ENCODE data around the gene IL22RA2. TPM values are rescaled to one million over a fixed set of nuclear protein-coding genes. Genes with fewer than 3 reads are reported as not detected.
"Not testable (repeated sequence)": the region's sequence is repeated elsewhere in the genome, so short reads cannot be mapped to it uniquely, and the experiment has no call there.

IL22RA2 gene, protein sequence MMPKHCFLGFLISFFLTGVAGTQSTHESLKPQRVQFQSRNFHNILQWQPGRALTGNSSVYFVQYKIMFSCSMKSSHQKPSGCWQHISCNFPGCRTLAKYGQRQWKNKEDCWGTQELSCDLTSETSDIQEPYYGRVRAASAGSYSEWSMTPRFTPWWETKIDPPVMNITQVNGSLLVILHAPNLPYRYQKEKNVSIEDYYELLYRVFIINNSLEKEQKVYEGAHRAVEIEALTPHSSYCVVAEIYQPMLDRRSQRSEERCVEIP
- not detected for total RNA-seq

DNA sequence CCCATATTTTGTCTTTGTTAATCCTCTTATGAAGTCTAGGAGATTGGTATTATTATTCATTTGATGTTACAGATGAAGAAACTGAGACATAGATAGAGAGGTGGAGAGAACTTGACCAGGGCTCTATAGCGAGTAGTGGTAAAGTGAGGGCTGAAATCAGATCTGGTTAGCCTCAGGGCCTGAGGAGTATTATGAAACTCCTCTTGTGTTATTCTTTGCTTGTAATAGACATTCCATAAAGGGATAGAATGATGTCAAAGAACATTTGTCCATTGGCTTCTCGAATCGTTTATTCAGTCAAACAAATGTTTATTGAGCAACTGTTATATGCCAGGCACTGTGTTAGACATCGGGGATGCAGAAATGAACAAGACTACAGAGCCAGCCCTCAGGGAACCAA is at the start of gene IL22RA2:
Gene IL22RA2, minus strand, starts transcription at position 144 of the 400 bp plus-strand sequence. CDS start 11,895 bp downstream, outside the sequence.
- H3K4me1 Mint-ChIP-seq (ENCODE audit: low read depth): peaks cover 7% of the 10 kb centered on the region
- no peak within 1 kb of the TSS for H3K4me3 Mint-ChIP-seq
- H3K36me3 Mint-ChIP-seq (ENCODE audit: insufficient read depth): no peaks in the 10 kb centered on the region
- ATAC-seq: no peak
- H3K9me3 Mint-ChIP-seq: no peaks in the 10 kb centered on the region
- no peak for DNase-seq
- no peaks in the 10 kb centered on the region for H3K27me3 Mint-ChIP-seq (ENCODE audit: low read depth)

DNA sequence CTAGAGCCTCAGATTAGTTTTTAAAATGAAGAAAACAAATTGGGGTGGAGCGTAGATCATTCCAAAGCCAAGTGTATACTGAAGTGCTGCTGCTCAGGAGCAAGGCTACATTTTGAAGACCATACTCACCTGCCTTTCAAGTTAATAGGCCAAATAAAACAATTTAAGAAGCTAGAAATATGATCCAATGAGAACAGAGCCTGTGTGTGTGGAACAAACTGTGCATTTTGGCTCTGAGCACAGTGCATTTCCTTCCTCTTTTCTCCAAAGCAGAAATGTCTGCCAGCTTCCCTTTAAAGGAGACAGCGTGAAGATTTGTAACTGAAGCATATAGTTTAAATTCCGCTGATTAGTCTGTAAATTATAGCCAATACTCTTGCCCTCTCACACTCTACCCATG is 48.9 kb upstream of the IL22RA2 start:
- peaks cover 56% of the 10 kb centered on the region for H3K4me1 Mint-ChIP-seq (ENCODE audit: low read depth)
- H3K27me3 Mint-ChIP-seq (ENCODE audit: low read depth): no peaks in the 10 kb centered on the region
- no peaks in the 10 kb centered on the region for H3K9me3 Mint-ChIP-seq
- no peak overlapping the region for H3K4me3 Mint-ChIP-seq
- peaks cover 2% of the 10 kb centered on the region for H3K36me3 Mint-ChIP-seq (ENCODE audit: insufficient read depth)
- DNase-seq (no peak), ATAC-seq (no peak)

DNA sequence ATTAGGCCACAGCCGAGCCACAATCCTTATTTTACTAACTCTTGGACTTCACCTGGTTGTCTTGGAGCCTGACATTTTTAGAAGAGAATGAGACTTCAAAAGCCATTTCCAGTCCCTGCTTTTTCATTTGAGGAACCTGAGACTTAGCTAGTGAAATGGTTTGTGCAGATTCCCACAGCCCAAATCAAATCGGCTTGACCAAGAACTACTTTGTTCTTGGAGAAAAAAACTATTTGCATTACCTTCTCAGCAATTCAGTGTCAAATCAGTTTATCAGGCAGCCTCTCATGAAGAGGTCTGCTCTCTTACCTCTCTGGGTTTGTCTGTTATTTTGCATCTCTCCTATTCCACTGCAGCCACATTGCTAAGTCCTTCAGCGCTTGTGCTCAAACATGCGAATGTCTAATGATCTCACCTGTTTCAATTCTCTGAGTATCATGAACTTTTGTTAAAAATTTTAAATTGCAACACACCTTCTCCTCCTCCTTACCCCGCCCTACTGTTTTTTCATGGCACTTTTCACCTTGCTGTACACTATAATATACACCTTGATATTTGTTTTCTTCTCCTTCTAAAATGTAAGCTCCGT is 46.3 kb upstream of the IL22RA2 start:
- no peaks in the 10 kb centered on the region for H3K9me3 Mint-ChIP-seq
- peak overlapping the region; percentile 100 for H3K4me3 Mint-ChIP-seq
- peaks cover 62% of the 10 kb centered on the region for H3K4me1 Mint-ChIP-seq (ENCODE audit: low read depth)
- H3K27me3 Mint-ChIP-seq (ENCODE audit: low read depth): no peaks in the 10 kb centered on the region
- peaks cover 2% of the 10 kb centered on the region for H3K36me3 Mint-ChIP-seq (ENCODE audit: insufficient read depth)
- ATAC-seq: no peak
- DNase-seq: no peak

DNA sequence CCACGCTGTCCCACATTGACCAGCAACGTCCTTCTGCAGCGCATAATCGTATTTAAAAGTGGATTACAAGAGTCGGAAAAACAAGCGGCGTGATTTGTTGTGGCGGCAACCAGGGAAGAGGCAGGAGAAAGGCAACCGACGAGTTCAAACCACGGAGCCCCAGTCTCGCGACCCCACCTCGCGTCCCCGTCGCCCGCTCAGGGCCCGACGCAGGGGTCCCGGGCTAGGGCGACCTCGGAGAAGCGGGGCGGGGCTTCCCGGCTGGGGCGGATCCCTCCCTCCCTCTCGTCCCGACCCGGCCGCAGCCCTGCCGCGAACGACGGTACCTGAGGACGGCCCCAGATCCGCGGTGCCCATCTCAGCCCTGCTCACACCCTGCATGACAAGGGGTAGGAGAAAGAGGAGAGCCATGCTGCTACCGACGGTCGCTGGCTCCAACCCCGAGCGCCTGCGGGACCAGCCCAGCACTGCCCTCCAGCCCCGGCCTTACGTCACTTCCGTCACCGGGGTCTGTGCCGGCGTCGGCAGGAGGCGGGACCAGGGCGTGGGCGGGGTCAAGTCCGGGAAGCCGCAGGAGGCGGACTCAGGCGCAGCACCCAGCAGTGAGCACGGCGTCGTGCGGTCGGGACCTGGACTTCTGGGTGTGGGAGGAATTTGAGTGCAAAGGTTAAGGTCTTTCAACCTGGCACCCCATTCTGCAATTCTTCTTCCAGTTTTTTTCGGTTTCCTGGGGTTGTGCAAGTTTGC is 45.6 kb upstream of the IL22RA2 start, which contains the start of gene IFNGR1:
Gene IFNGR1, minus strand, starts transcription at position 469 of the 747 bp plus-strand sequence. Its CDS starts 58 bp downstream, at position 411.
- peak; percentile 89 to 93 for ATAC-seq

DNA sequence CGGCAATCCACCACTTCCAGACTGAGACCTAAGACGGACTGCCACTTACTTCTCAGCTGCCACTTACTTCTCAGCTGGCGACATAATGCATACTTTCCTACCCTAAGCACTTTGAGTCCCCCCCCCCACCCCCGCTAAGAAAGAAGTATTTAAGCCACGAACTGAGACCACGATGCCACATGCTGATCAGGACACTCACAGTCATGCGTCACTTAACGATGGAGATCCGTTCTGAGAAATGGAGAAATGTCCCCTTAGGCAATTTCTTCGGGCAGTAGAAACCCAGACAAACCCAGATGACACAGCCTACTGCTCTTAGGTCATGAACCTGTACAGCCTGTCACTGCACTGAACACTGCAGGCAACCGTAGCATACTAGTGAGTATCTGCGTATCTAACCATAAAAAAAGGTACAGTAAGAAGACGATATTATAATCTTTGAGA is 45.1 kb upstream of the IL22RA2 start:
- H3K9me3 Mint-ChIP-seq: no peaks in the 10 kb centered on the region
- peak overlapping the region; percentile 100 for H3K4me3 Mint-ChIP-seq
- peak; percentile 77 to 80 for ATAC-seq
- H3K4me1 Mint-ChIP-seq (ENCODE audit: low read depth): peaks cover 62% of the 10 kb centered on the region
- H3K36me3 Mint-ChIP-seq (ENCODE audit: insufficient read depth): peaks cover 2% of the 10 kb centered on the region
- DNase-seq: peak; percentile 23
- H3K27me3 Mint-ChIP-seq (ENCODE audit: low read depth): no peaks in the 10 kb centered on the region

More for the DNA sequence above, 45.6 kb upstream of the IL22RA2 start, which contains the start of gene IFNGR1:
- H3K36me3 Mint-ChIP-seq (ENCODE audit: insufficient read depth): peaks cover 2% of the 10 kb centered on the region
- no peaks in the 10 kb centered on the region for H3K9me3 Mint-ChIP-seq
- peak; percentile 96 for DNase-seq
- peak within 1 kb of the TSS; percentile 100 for H3K4me3 Mint-ChIP-seq
- H3K27me3 Mint-ChIP-seq (ENCODE audit: low read depth): no peaks in the 10 kb centered on the region
- peaks cover 62% of the 10 kb centered on the region for H3K4me1 Mint-ChIP-seq (ENCODE audit: low read depth)

DNA sequence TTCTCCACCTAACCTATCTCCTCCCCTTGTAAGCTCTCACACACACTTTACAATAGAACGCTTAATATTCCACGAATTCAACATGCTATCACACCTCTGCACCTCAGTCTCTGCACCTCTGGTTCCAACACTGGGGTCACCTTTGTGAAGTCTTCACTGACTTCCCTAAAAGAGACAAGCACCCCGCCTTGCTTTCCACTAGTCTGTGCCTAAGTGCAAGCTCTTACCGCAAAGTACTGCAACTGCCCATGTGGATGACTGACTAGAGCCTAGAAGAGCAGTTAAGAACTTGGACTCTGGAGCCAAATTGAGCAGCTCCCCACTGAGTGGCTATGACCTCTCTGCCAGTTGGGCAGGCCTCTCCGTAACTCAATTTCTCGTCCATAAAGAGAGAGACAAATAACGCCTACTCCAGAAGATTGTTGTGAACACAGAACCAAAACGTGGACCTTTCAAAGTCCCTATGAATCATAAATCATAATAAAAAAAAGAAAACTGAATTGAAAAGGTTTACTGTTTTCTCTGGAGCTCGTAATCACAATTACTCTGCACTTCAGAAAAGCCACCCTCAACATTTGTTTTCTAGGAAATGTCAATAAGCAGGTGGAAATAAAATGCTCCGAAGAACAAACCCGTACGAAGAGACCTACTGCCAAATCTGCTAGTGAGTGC is 44.5 kb upstream of the IL22RA2 start:
- DNase-seq: no peak
- ATAC-seq: no peak
- Mint-ChIP-seq H3K4me1 (ENCODE audit: low read depth) (peaks cover 62% of the 10 kb centered on the region), H3K4me3 (peak overlapping the region; percentile 100), H3K36me3 (ENCODE audit: insufficient read depth) (peaks cover 2% of the 10 kb centered on the region), H3K9me3 (no peaks in the 10 kb centered on the region), H3K27me3 (ENCODE audit: low read depth) (no peaks in the 10 kb centered on the region)

DNA sequence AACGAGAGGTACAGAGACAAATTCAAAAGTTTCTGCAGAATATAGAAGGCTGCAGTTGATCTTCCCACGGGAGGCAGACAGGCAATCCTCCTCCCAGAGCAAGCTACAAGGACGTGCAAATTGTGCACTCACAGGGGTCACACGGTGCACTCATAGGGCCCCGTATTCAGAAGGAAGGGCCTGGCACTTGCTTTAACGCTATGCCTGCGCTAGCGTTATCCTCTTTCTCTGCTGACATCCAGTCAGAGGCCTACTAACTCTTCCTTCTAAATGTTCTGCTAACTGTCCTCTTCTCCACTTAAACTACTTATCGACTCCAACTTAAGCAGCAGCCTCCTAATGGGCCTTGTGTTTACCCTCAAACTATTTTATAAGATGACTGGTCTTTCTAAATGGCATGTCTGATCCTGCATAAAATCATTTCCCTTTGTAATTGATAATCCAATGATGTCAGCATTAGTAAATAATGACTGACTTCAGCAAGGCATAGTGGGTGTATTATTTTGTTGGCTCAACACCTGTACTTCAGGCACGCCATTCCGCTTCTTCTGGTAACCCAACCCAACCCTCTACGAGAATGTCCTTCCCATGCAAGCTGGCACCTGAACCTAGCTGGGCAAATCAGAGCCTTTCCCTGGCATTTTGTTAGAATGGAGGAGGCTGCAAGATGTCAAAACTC is 43.6 kb upstream of the IL22RA2 start:
- no peaks in the 10 kb centered on the region for H3K9me3 Mint-ChIP-seq
- peaks cover 2% of the 10 kb centered on the region for H3K36me3 Mint-ChIP-seq (ENCODE audit: insufficient read depth)
- H3K4me1 Mint-ChIP-seq (ENCODE audit: low read depth): peaks cover 65% of the 10 kb centered on the region
- H3K27me3 Mint-ChIP-seq (ENCODE audit: low read depth): no peaks in the 10 kb centered on the region
- no peak for DNase-seq
- no peak for ATAC-seq
- H3K4me3 Mint-ChIP-seq: peak overlapping the region; percentile 100

DNA sequence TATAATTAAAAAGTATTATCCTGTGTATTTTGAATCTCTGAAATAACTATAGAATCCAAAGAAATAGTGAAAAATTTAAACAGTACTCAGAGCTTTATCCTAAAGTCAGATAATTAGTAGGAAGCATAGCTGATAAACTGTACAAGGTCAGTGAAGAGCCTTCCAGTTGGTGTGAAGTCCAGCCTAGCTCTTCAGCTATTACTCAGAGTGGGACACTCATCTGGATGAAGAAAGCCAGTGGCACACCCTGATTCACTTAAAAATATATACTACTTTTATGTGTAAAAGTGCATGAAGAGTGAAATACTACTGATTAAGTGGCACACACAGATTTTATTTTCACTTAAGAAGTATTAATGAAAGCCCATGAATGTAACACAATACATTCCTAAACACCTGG is 42.7 kb upstream of the IL22RA2 start:
- Mint-ChIP-seq H3K27me3 (ENCODE audit: low read depth) (no peaks in the 10 kb centered on the region), H3K4me1 (ENCODE audit: low read depth) (peaks cover 68% of the 10 kb centered on the region), H3K9me3 (no peaks in the 10 kb centered on the region), H3K36me3 (ENCODE audit: insufficient read depth) (peaks cover 4% of the 10 kb centered on the region), H3K4me3 (no peak overlapping the region)
- no peak for DNase-seq
- ATAC-seq: no peak

DNA sequence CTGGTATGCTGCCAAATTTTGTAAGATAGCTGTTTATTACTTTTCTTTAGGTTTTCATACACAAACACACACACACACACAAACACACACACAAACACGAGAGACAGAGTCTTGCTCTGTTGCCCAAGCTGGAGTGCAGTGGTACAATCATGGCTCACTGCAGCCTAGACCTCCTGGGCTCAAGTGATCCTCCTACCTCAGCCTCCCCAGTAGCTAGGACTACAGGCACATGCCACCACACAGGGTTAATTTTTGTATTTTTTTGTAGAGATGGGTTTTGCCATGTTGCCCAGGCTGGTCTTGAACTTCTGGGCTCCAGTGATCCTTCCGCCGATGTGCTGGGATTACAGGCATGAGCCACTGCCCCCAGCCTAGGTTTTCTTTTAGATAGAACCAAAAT is 42.2 kb upstream of the IL22RA2 start:
- not testable (repeated sequence) for DNase-seq; ATAC-seq; H3K4me3 Mint-ChIP-seq; H3K9me3 Mint-ChIP-seq; H3K27me3 Mint-ChIP-seq (ENCODE audit: low read depth); H3K36me3 Mint-ChIP-seq (ENCODE audit: insufficient read depth)
- H3K4me1 Mint-ChIP-seq (ENCODE audit: low read depth): peaks cover 68% of the 10 kb centered on the region

DNA sequence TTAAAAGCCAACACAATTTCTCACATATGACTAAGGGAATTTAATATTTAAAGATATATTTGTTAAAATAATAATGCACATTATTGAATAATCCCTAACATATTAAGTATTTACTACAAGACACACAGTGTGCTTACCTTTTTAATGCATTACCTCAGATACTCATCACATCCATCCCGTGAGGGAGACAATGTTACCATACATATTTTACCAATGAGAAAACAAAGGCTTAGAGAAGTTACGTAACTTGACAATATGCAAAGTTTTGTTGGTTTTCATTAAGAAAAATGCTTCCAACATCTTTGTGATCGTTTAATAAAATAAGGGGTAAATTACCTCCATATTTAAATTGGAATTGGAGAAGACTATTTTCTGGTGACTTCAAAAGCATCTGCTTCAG is 41.5 kb upstream of the IL22RA2 start:
- H3K9me3 Mint-ChIP-seq: no peaks in the 10 kb centered on the region

DNA sequence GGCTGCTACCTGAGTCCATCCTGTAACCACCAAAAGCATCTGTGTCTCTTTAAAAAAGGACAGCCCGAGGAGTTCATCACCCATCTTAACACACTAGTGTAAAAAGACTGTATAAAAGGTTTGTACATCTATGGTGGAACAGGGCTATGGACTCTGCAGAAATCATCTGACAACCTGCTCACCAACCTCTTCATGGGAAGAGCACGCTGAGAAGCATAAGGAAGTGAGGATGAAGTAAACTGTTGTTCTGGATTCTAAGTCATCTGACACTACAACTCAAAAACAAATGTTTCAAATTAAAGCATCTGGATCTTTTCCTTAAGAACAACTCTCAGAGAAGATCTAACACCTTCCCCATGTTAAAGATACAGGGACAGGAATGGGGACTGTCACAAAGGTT is 40.4 kb upstream of the IL22RA2 start:
- Mint-ChIP-seq H3K36me3 (ENCODE audit: insufficient read depth) (peaks cover 18% of the 10 kb centered on the region), H3K9me3 (no peaks in the 10 kb centered on the region), H3K27me3 (ENCODE audit: low read depth) (no peaks in the 10 kb centered on the region), H3K4me3 (no peak overlapping the region), H3K4me1 (ENCODE audit: low read depth) (peaks cover 68% of the 10 kb centered on the region)
- no peak for DNase-seq
- ATAC-seq: no peak

More for the DNA sequence above, 41.5 kb upstream of the IL22RA2 start:
- Mint-ChIP-seq H3K4me3 (no peak overlapping the region), H3K27me3 (ENCODE audit: low read depth) (no peaks in the 10 kb centered on the region), H3K36me3 (ENCODE audit: insufficient read depth) (peaks cover 8% of the 10 kb centered on the region), H3K4me1 (ENCODE audit: low read depth) (peaks cover 65% of the 10 kb centered on the region)
- DNase-seq: no peak
- ATAC-seq: no peak

DNA sequence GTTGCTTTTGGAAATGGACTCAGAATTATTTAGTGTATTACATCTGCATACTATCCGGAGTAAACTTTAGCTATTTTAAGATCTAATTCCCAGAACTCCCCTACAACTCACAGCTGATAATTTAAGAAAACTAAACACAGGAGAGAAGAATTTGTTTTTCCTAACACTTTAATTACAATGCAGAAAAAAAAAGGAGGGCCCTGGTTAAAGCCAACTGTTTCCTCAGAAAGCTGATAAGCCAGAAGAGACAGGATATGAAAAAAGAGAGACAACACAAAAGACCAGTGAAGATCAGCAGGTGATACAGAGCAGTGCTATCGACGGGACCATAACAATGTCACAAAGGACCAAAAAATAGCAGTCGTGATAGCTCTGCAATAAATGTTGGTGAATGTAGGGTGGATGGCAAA is 39.9 kb upstream of the IL22RA2 start:
- Mint-ChIP-seq H3K9me3 (no peaks in the 10 kb centered on the region), H3K4me3 (no peak overlapping the region), H3K4me1 (ENCODE audit: low read depth) (peaks cover 64% of the 10 kb centered on the region), H3K27me3 (ENCODE audit: low read depth) (no peaks in the 10 kb centered on the region), H3K36me3 (ENCODE audit: insufficient read depth) (peaks cover 16% of the 10 kb centered on the region)
- ATAC-seq: no peak
- DNase-seq: no peak

DNA sequence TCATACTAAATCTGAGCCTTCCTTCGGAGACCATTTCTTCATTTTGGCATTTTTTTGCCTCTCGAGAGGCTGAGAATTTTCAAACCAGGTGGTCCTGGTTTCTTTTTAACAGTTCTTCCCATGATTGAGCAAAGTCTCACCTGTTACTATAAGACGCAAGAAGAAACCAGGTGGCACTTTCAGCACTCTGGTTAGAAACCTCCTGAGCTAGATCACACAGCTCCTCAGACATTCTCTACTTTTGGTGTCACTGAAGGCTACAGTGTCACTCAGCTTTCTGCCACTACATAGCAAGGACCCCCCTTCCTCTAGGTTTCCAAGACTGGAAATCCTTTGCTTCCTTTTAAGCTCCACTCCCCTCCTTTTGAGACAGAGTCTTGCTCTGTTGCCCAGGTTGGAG is 38.5 kb upstream of the IL22RA2 start:
- DNase-seq: no peak
- Mint-ChIP-seq H3K4me3 (no peak overlapping the region), H3K27me3 (ENCODE audit: low read depth) (no peaks in the 10 kb centered on the region), H3K36me3 (ENCODE audit: insufficient read depth) (peaks cover 24% of the 10 kb centered on the region), H3K4me1 (ENCODE audit: low read depth) (peaks cover 55% of the 10 kb centered on the region), H3K9me3 (no peaks in the 10 kb centered on the region)
- ATAC-seq: no peak

DNA sequence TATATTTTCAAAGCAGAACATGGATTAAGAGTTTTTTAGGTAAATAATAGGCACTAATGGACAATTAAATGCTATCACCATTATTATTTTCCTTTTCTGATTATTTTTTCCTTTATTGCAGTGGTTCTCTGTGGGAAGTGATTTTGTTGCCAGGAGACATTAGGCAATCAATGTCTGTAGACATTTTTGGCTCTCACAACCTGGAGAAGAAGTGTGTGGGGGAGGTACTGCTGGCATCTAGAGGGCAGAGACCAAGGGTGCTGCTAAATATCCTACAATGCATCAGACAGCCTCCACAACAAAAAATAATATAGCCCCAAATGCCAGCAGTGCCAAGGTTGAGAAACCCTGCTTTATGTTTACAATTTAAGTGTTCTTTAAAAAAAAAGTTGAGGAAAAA is 37.5 kb upstream of the IL22RA2 start:
- ATAC-seq (no peak), DNase-seq (no peak)
- Mint-ChIP-seq H3K4me3 (no peak overlapping the region), H3K9me3 (no peaks in the 10 kb centered on the region), H3K4me1 (ENCODE audit: low read depth) (peaks cover 48% of the 10 kb centered on the region), H3K27me3 (ENCODE audit: low read depth) (no peaks in the 10 kb centered on the region), H3K36me3 (ENCODE audit: insufficient read depth) (peaks cover 32% of the 10 kb centered on the region)

Measured in activated T-cell treated with anti-CD3 and anti-CD28 coated beads, Interleukin-2, amount 50 U/mL, for 4 hours (primary cell).